Measurements from ENCODE around the gene SOX6.

GRCh38 chr11:16261836-16262644 lies 94.3 kb downstream of the SOX6 start:
- TF ChIP-seq CTCF (IDR thresholded peaks at IDR 0.05) = no peak
- TF ChIP-seq EP300 (IDR thresholded peaks at IDR 0.05) = no peak

Measured in esophagus muscularis mucosa (tissue), 3 donors.